ENCODE results near the gene KCNS1.

GRCh38 chr20:45053430-45054351, 47.2 kb downstream of the KCNS1 start:
- TF ChIP-seq TARDBP (IDR thresholded peaks at IDR 0.05) (no peak), SUZ12 (IDR thresholded peaks at IDR 0.05) (no peak), SP1 (IDR thresholded peaks at IDR 0.05) (no peak), ZNF384 (IDR thresholded peaks at IDR 0.05) (no peak)

Measured in HEK293T (cell line).